ENCODE data around the gene SYT1.

GRCh38 chr12:79371226-79371625 is 506.7 kb downstream of the SYT1 start:
- TF ChIP-seq CTCF (IDR thresholded peaks at IDR 0.05 in 8 of 11, conservative IDR thresholded peaks at IDR 0.05 in 3 of 11) = no peak
- TF ChIP-seq POLR2A (IDR thresholded peaks at IDR 0.05) = no peak
- TF ChIP-seq POLR2AphosphoS5 (IDR thresholded peaks at IDR 0.05) = no peak
